ENCODE measurements around the gene PROCR. TPM values are rescaled to one million over a fixed set of nuclear protein-coding genes. Genes with fewer than 3 reads are reported as not detected.

PROCR gene
- total and polyA plus RNA-seq, 9 of the 15 experiments (the other 6 are each of a cell fraction or from before 2014, with no cell fraction given), result 1.6 to 7.1 (median 4.0) TPM

- TF ChIP-seq ZBTB2 (IDR thresholded peaks at IDR 0.05) (peak; percentile 23; the same call in 1 of the 2 replicates), ZSCAN29 (IDR thresholded peaks at IDR 0.05) (no peak), TFAP4 (CRISPR knock-in tag; IDR thresholded peaks at IDR 0.05; ENCODE audit: borderline replicate concordance) (no peak; the same call in 1 of the 2 replicates), ZNF436 (CRISPR knock-in tag; IDR thresholded peaks at IDR 0.05) (no peak), MBD1 (CRISPR knock-in tag; IDR thresholded peaks at IDR 0.05) (no peak), ETV5 (CRISPR knock-in tag; IDR thresholded peaks at IDR 0.05; ENCODE audit: low read depth) (no peak), MED1 (CRISPR knock-in tag; IDR thresholded peaks at IDR 0.05; ENCODE audit: borderline replicate concordance) (no peak), RAD51 (IDR thresholded peaks at IDR 0.05; ENCODE audit: borderline replicate concordance, low read depth) (peak; percentile 44; the same call in 1 of the 2 replicates), EWSR1 (IDR thresholded peaks at IDR 0.05; ENCODE audit: borderline replicate concordance, low read depth, partially characterized antibody) (no peak)
- TF ChIP-seq, protein P1, sequence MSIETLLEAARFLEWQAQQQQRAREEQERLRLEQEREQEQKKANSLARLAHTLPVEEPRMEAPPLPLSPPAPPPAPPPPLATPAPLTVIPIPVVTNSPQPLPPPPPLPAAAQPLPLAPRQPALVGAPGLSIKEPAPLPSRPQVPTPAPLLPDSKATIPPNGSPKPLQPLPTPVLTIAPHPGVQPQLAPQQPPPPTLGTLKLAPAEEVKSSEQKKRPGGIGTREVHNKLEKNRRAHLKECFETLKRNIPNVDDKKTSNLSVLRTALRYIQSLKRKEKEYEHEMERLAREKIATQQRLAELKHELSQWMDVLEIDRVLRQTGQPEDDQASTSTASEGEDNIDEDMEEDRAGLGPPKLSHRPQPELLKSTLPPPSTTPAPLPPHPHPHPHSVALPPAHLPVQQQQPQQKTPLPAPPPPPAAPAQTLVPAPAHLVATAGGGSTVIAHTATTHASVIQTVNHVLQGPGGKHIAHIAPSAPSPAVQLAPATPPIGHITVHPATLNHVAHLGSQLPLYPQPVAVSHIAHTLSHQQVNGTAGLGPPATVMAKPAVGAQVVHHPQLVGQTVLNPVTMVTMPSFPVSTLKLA (conservative IDR thresholded peaks at IDR 0.05), result peak in 1 of 2 experiments; percentile 77; a peak in 3 of 4 replicates
Measured at GRCh38 chr20:35174458-35175216, 2.8 kb downstream of the PROCR start (continued).
